ENCODE measurements around the gene ITGB5.

ITGB5 gene

GRCh38 chr3:124765197-124765840 is 121.8 kb downstream of the ITGB5 start:
- H3K4me3 ChIP-seq (ENCODE audit: control insufficient read depth, low read depth, low read length) = no peak overlapping the region
- no peak for DNase-seq (ENCODE audit: low read depth)
- TF ChIP-seq CTCF (conservative IDR thresholded peaks at IDR 0.05; ENCODE audit: control insufficient read depth, insufficient read depth, low read depth, low read length) = no peak

- no peak for TF ChIP-seq CTCF (conservative IDR thresholded peaks at IDR 0.05; ENCODE audit: control insufficient read depth, insufficient read depth, low read depth, low read length)
- DNase-seq (ENCODE audit: low read depth) = no peak
- H3K4me3 ChIP-seq (ENCODE audit: control insufficient read depth, low read depth, low read length) = no peak overlapping the region
These were observed 122.4 kb downstream of the ITGB5 start for GRCh38 chr3:124764746-124765145.

GRCh38 chr3:124763644-124764358 is 123.4 kb downstream of the ITGB5 start:
- no peak for DNase-seq (ENCODE audit: low read depth)
- no peak overlapping the region for H3K4me3 ChIP-seq (ENCODE audit: control insufficient read depth, low read depth, low read length)
- TF ChIP-seq CTCF (conservative IDR thresholded peaks at IDR 0.05; ENCODE audit: control insufficient read depth, insufficient read depth, low read depth, low read length) = no peak

- H3K4me3 ChIP-seq (ENCODE audit: control insufficient read depth, low read depth, low read length) = no peak overlapping the region
- TF ChIP-seq CTCF (conservative IDR thresholded peaks at IDR 0.05; ENCODE audit: control insufficient read depth, insufficient read depth, low read depth, low read length) = no peak
- DNase-seq (ENCODE audit: low read depth) = no peak
These were observed 124.0 kb downstream of the ITGB5 start for GRCh38 chr3:124763206-124763605.

GRCh38 chr3:124762661-124763011 is 124.5 kb downstream of the ITGB5 start:
- TF ChIP-seq CTCF (conservative IDR thresholded peaks at IDR 0.05; ENCODE audit: control insufficient read depth, insufficient read depth, low read depth, low read length) = no peak
- no peak for DNase-seq (ENCODE audit: low read depth)
- no peak overlapping the region for H3K4me3 ChIP-seq (ENCODE audit: control insufficient read depth, low read depth, low read length)

GRCh38 chr3:124761935-124762660 is 125.1 kb downstream of the ITGB5 start:
- TF ChIP-seq CTCF (conservative IDR thresholded peaks at IDR 0.05; ENCODE audit: control insufficient read depth, insufficient read depth, low read depth, low read length) = no peak
- peak; percentile 28 for DNase-seq (ENCODE audit: low read depth)

More at GRCh38 chr3:124761935-124762660, 125.1 kb downstream of the ITGB5 start:
- no peak overlapping the region for H3K4me3 ChIP-seq (ENCODE audit: control insufficient read depth, low read depth, low read length)

Measured in fibroblast of mammary gland (primary cell).